ENCODE results near the gene DYSF.

GRCh38 chr2:71528749-71529148 lies 75.4 kb downstream of the DYSF start:
- TF ChIP-seq, protein P1, sequence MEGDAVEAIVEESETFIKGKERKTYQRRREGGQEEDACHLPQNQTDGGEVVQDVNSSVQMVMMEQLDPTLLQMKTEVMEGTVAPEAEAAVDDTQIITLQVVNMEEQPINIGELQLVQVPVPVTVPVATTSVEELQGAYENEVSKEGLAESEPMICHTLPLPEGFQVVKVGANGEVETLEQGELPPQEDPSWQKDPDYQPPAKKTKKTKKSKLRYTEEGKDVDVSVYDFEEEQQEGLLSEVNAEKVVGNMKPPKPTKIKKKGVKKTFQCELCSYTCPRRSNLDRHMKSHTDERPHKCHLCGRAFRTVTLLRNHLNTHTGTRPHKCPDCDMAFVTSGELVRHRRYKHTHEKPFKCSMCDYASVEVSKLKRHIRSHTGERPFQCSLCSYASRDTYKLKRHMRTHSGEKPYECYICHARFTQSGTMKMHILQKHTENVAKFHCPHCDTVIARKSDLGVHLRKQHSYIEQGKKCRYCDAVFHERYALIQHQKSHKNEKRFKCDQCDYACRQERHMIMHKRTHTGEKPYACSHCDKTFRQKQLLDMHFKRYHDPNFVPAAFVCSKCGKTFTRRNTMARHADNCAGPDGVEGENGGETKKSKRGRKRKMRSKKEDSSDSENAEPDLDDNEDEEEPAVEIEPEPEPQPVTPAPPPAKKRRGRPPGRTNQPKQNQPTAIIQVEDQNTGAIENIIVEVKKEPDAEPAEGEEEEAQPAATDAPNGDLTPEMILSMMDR (IDR thresholded peaks at IDR 0.05), result no peak
- no peak for TF ChIP-seq EZH2 (IDR thresholded peaks at IDR 0.05; ENCODE audit: borderline replicate concordance, insufficient read depth, low read depth, low read length, poor library complexity, severe bottlenecking)

Measured in B cell (primary cell).